Measurements from ENCODE around the gene SASH1.

SASH1 gene

GRCh38 chr6:148599967-148600426, 257.4 kb downstream of the SASH1 start:
- no peak for DNase-seq
